Calu3 (cell line): ENCODE results near the gene NCDN. TPM values are rescaled to one million over a fixed set of nuclear protein-coding genes. Genes with fewer than 3 reads are reported as not detected.

Source experiments
- BruUV-seq: library from RNA; stranded (reverse); fragments of 400-500 nt; replicated peaks from 2 replicates; lab custom pipeline; 2021; lab: Mats Ljungman, UMichigan
- CTCF ChIA-PET: fragments of 300-600 bp; sonication (Branson Sonifier 250); formaldehyde crosslinking; loops from one replicate; lab custom pipeline; 2022; ENCODE audit warnings: antibody characterized with exemption; lab: Charles Lee
- DNase-seq: peaks from one replicate; pipeline ENCODE4 v3.0.0; 2022
- H3K27ac Mint-ChIP-seq: one replicate; pipeline ENCODE4 v1.8.0; 2022; ENCODE audit warnings: mixed read lengths; ENCODE audit not compliant: unreplicated experiment
- H3K27me3 Mint-ChIP-seq: one replicate; pipeline ENCODE4 v1.8.0; 2022; ENCODE audit warnings: mixed read lengths; ENCODE audit not compliant: unreplicated experiment
- H3K36me3 Mint-ChIP-seq: one replicate; pipeline ENCODE4 v1.8.0; 2022; ENCODE audit warnings: mild to moderate bottlenecking, moderate library complexity, mixed read lengths; ENCODE audit not compliant: insufficient read depth, unreplicated experiment
- H3K4me1 Mint-ChIP-seq: one replicate; pipeline ENCODE4 v1.8.0; 2022; ENCODE audit warnings: mild to moderate bottlenecking, low read depth, mixed read lengths; ENCODE audit not compliant: unreplicated experiment
- H3K4me3 Mint-ChIP-seq: one replicate; pipeline ENCODE4 v1.8.0; 2022; ENCODE audit warnings: mild to moderate bottlenecking, low read depth, moderate library complexity, mixed read lengths; ENCODE audit not compliant: unreplicated experiment
- H3K9me3 Mint-ChIP-seq: one replicate; pipeline ENCODE4 v1.8.0; 2022; ENCODE audit warnings: low read depth, mixed read lengths; ENCODE audit not compliant: unreplicated experiment
- intact Hi-C: fragments of 100-400 bp; cut with micrococcal nuclease; formaldehyde crosslinking; loops from one replicate; pipeline ENCODE4 v1.10.0; 2022; ENCODE audit not compliant: unreplicated experiment
- total RNA-seq: library from RNA; stranded (reverse); gene quantifications from 2 replicates; pipeline ENCODE4 v1.2.3, GENCODE V29; 2022
- TF ChIP-seq, protein P1 (sequence below): fragments of 200-600 bp; IDR thresholded peaks from one replicate; pipeline ENCODE4 v1.8.0; 2022; ENCODE audit warnings: antibody characterized with exemption; ENCODE audit not compliant: unreplicated experiment

Gene NCDN
- total RNA-seq, 1 experiment from 2014 or later = 36.0 TPM

DNA sequence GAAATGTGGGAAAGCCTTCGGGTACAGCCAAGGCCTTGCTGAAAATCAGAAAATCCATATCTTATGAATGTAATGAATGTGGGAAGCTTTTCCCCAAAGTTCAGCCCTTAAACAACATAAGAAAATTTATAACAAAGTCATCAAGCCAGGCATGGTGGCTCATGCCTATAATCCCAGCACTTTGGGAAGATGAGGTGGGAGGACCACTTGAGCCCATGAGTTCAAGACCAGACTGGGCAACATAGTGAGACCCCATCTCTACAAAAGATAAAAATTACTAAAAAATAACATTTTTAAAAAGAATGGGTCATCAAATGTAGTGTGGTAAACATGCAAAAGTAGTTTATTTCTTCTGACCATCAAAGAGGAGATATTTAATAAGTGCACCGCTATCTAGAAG lies 46.3 kb upstream of the NCDN start:
- no peak for DNase-seq
- no TSS peak for BruUV-seq
- TF ChIP-seq, protein P1, sequence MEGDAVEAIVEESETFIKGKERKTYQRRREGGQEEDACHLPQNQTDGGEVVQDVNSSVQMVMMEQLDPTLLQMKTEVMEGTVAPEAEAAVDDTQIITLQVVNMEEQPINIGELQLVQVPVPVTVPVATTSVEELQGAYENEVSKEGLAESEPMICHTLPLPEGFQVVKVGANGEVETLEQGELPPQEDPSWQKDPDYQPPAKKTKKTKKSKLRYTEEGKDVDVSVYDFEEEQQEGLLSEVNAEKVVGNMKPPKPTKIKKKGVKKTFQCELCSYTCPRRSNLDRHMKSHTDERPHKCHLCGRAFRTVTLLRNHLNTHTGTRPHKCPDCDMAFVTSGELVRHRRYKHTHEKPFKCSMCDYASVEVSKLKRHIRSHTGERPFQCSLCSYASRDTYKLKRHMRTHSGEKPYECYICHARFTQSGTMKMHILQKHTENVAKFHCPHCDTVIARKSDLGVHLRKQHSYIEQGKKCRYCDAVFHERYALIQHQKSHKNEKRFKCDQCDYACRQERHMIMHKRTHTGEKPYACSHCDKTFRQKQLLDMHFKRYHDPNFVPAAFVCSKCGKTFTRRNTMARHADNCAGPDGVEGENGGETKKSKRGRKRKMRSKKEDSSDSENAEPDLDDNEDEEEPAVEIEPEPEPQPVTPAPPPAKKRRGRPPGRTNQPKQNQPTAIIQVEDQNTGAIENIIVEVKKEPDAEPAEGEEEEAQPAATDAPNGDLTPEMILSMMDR = no peak
- intact Hi-C loops = no loop called here
- no peak overlapping the region for H3K4me3 Mint-ChIP-seq
- H3K27me3 Mint-ChIP-seq = no peaks in the 10 kb centered on the region
- no peaks in the 10 kb centered on the region for H3K36me3 Mint-ChIP-seq
- CTCF ChIA-PET = no interaction called here
- H3K9me3 Mint-ChIP-seq = peaks cover 5% of the 10 kb centered on the region
- peaks cover 27% of the 10 kb centered on the region for H3K4me1 Mint-ChIP-seq
- no peak overlapping the region for H3K27ac Mint-ChIP-seq

DNA sequence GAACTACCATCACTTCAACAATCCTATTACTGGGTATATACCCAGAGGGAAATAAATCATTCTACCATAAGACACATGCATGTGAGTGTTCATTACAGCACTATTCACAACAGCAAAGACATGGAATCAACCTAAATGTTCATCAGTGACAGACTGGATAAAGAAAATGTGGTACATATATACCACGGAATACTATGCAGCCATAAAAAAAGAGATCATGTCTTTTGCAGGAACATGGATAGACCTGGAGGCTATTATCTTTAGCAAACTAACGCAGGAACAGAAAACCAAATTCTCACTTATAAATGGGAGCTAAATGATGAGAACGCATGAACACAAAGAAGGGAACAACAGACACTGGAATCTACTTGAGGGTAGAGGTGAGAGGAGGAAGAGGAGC lies 39.4 kb upstream of the NCDN start:
- no peak overlapping the region for H3K27ac Mint-ChIP-seq
- H3K27me3 Mint-ChIP-seq = no peaks in the 10 kb centered on the region
- H3K9me3 Mint-ChIP-seq = peaks cover 27% of the 10 kb centered on the region
- intact Hi-C loops = no loop called here
- no TSS peak for BruUV-seq
- peaks cover 11% of the 10 kb centered on the region for H3K4me1 Mint-ChIP-seq
- H3K36me3 Mint-ChIP-seq = peaks cover 3% of the 10 kb centered on the region
- no peak for DNase-seq
- CTCF ChIA-PET = interaction anchor here (0.7 kb wide), 1 partner anchor 43 kb away, joined by 3 read pairs; no protein-coding TSS in a partner anchor
- H3K4me3 Mint-ChIP-seq = no peak overlapping the region
- TF ChIP-seq, protein P1 = no peak

DNA sequence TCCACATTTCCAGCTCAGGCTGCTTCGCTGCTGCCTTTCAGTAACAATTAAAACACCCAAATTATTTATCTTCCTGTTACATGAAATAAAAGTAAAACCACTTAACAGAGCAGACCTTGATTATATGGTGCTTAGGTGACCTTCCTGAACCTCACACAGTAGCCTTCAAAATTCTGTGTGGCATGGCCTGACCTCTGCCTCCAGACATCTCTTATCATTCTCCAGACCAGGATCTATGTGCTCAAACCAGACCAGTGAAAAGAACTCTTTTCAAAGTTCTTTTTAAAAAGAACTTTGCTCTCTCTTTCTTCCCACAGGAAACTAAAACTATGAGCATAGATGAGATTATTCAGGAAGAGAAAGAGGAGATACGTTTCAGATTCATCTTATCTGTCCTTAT lies 38.2 kb upstream of the NCDN start:
- Mint-ChIP-seq H3K4me3 (no peak overlapping the region), H3K27ac (no peak overlapping the region), H3K27me3 (no peaks in the 10 kb centered on the region), H3K9me3 (peaks cover 30% of the 10 kb centered on the region), H3K4me1 (peaks cover 23% of the 10 kb centered on the region), H3K36me3 (peaks cover 7% of the 10 kb centered on the region)
- TF ChIP-seq, protein P1 = no peak
- BruUV-seq = no TSS peak
- intact Hi-C loops = no loop called here
- CTCF ChIA-PET = no interaction called here
- no peak for DNase-seq

DNA sequence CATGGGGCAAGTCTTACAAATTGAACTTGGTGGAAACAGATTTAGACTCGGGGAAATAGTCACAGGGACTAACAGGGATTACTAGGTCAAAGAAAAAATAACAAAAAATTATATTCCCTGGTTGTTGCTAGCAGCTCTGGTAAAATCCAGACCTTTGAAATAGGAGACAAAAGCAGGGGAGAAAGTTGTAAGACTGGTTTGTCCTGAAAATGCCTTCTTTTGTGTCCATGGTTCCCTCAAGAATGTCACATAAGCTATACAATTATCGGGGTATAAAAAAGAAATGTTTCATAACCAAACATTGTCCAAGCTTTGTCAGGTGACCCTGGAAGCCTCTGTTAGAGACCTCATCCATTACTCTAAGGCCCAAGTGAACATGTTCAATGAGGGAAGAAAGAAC lies 33.5 kb upstream of the NCDN start:
- Mint-ChIP-seq H3K36me3 (peaks cover 12% of the 10 kb centered on the region), H3K9me3 (peaks cover 14% of the 10 kb centered on the region), H3K27me3 (no peaks in the 10 kb centered on the region), H3K4me1 (peaks cover 23% of the 10 kb centered on the region), H3K4me3 (no peak overlapping the region), H3K27ac (no peak overlapping the region)
- CTCF ChIA-PET = interaction anchor here (0.6 to 1.5 kb wide), 2 partner anchors 19 to 440 kb away, joined by 3 to 4 read pairs; no protein-coding TSS in a partner anchor
- no peak for DNase-seq
- intact Hi-C loops = no loop called here
- TF ChIP-seq, protein P1 = no peak
- no TSS peak for BruUV-seq
